Measurements from ENCODE around the gene DCC. TPM values are rescaled to one million over a fixed set of nuclear protein-coding genes. Genes with fewer than 3 reads are reported as not detected.

The DCC gene
- total RNA-seq, 3 donors from 2014 or later = under 0.01 to 1.6 (median 0.15) TPM

DNA sequence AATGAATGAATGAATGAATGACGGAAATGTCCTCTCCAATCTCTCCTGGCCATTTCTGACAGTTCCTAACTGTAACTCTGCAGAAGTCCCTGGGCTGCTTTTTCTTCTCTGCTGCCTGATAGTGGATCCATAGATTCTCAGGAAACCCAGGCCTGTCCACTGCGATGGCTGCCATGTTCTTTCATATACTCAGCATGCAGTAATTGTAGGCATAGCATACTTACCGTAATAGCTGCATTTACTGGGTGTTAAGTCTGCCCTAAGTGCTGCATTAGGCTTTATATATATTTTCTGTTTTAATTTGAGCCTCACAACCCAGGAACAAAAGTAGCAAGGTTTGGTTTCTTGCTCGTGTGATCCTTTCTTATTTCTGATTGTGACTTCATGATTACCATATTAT is 122.9 kb downstream of the DCC start:
- no peaks in the 10 kb centered on the region for H3K36me3 ChIP-seq
- no peak overlapping the region for H3K27ac ChIP-seq
- intact Hi-C loops (cut with DNase I; ENCODE audit: low total_unique reads) = no loop called here
- no peaks in the 10 kb centered on the region for H3K27me3 ChIP-seq
- no peak overlapping the region for H3K4me3 ChIP-seq
- H3K9me3 ChIP-seq = no peaks in the 10 kb centered on the region
- DNase-seq (ENCODE audit: low spot score in 2 of 2) = no peak
- TF ChIP-seq POLR2AphosphoS5 (IDR thresholded peaks at IDR 0.05) (no peak), POLR2A (IDR thresholded peaks at IDR 0.05) (no peak)
- no peaks in the 10 kb centered on the region for H3K4me1 ChIP-seq

DNA sequence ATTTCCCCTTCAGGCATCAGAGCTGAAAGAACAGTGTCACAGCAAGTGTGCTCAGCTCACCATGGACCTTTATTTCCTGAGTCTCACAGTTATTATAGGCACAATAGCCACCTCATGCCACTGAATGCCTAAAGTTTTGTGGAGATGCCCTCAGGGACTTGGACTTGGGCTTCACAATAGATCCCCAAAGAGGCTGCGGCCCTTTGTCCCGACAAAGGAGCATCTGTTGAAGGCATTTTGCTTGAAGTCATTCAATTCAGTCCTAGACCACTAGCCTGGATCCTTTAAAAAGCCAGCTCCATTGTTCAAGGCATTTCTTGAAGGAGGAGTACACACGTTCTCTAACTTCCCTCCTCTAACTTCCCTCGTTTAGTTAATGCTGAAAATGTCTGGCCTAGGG is 125.4 kb downstream of the DCC start:
- no peak for TF ChIP-seq POLR2AphosphoS5 (IDR thresholded peaks at IDR 0.05)
- no peak for TF ChIP-seq POLR2A (IDR thresholded peaks at IDR 0.05)
- TF ChIP-seq, protein P1, sequence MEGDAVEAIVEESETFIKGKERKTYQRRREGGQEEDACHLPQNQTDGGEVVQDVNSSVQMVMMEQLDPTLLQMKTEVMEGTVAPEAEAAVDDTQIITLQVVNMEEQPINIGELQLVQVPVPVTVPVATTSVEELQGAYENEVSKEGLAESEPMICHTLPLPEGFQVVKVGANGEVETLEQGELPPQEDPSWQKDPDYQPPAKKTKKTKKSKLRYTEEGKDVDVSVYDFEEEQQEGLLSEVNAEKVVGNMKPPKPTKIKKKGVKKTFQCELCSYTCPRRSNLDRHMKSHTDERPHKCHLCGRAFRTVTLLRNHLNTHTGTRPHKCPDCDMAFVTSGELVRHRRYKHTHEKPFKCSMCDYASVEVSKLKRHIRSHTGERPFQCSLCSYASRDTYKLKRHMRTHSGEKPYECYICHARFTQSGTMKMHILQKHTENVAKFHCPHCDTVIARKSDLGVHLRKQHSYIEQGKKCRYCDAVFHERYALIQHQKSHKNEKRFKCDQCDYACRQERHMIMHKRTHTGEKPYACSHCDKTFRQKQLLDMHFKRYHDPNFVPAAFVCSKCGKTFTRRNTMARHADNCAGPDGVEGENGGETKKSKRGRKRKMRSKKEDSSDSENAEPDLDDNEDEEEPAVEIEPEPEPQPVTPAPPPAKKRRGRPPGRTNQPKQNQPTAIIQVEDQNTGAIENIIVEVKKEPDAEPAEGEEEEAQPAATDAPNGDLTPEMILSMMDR (IDR thresholded peaks at IDR 0.05) = no peak
- intact Hi-C loops (cut with DNase I; ENCODE audit: low total_unique reads) = no loop called here
- H3K4me3 ChIP-seq = no peak overlapping the region
- no peaks in the 10 kb centered on the region for H3K27me3 ChIP-seq
- no peaks in the 10 kb centered on the region for H3K9me3 ChIP-seq
- H3K27ac ChIP-seq = no peak overlapping the region
- no peaks in the 10 kb centered on the region for H3K4me1 ChIP-seq
- H3K36me3 ChIP-seq = no peaks in the 10 kb centered on the region
- no peak for DNase-seq (ENCODE audit: low spot score in 2 of 2)

DNA sequence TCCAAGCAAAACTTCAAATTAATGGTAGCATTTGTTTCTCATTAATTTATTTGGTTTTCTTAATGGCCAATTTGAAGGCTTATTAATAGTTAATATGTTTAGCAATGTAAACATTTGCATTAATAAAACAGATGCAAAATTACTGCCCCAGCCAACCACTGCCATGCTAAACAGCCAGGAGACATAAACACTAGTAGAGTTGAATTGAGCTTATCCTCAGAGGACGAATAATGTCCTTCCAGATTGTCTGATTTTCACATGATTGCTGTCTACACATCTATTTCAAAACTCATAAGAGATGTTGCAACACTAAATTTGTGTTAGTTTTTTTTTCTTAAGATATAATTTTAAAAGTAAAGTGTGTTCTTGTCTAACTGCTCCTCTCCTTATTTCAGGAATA is 128.5 kb downstream of the DCC start:
- DNase-seq (ENCODE audit: low spot score in 2 of 2) = no peak
- Histone ChIP-seq H3K27me3 (no peaks in the 10 kb centered on the region), H3K36me3 (no peaks in the 10 kb centered on the region), H3K4me1 (no peaks in the 10 kb centered on the region), H3K4me3 (no peak overlapping the region), H3K27ac (no peak overlapping the region), H3K9me3 (no peaks in the 10 kb centered on the region)
- TF ChIP-seq, protein P1 (IDR thresholded peaks at IDR 0.05) = no peak
- TF ChIP-seq POLR2A (IDR thresholded peaks at IDR 0.05) (no peak), POLR2AphosphoS5 (IDR thresholded peaks at IDR 0.05) (no peak)
- intact Hi-C loops (cut with DNase I; ENCODE audit: low total_unique reads) = no loop called here

DNA sequence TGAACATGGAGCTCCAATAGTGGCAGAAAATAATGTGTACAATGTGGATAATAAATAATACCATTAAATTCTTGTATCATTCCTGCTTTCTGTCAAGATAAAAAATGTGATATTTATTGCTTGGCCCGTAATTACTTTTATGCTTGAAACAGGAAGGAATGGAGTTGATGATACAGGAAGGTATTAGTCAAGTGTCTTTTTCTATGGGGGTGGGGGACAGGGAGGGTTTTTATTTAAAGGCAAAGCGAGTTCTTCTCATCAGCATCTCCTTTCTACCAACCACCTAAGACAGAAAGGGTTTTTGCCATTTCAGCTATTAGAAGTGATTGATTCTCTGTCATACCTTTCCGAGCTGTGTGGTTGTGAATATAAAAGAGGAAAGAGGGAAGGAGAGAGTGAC is 135.3 kb downstream of the DCC start:
- H3K27me3 ChIP-seq = no peaks in the 10 kb centered on the region
- no peak overlapping the region for H3K4me3 ChIP-seq
- no peaks in the 10 kb centered on the region for H3K9me3 ChIP-seq
- no peak for DNase-seq (ENCODE audit: low spot score in 2 of 2)
- no peaks in the 10 kb centered on the region for H3K4me1 ChIP-seq
- no peak for TF ChIP-seq POLR2AphosphoS5 (IDR thresholded peaks at IDR 0.05)
- TF ChIP-seq POLR2A (IDR thresholded peaks at IDR 0.05) = no peak
- TF ChIP-seq, protein P1 (IDR thresholded peaks at IDR 0.05) = no peak
- H3K36me3 ChIP-seq = no peaks in the 10 kb centered on the region
- no peak overlapping the region for H3K27ac ChIP-seq
- intact Hi-C loops (cut with DNase I; ENCODE audit: low total_unique reads) = no loop called here

DNA sequence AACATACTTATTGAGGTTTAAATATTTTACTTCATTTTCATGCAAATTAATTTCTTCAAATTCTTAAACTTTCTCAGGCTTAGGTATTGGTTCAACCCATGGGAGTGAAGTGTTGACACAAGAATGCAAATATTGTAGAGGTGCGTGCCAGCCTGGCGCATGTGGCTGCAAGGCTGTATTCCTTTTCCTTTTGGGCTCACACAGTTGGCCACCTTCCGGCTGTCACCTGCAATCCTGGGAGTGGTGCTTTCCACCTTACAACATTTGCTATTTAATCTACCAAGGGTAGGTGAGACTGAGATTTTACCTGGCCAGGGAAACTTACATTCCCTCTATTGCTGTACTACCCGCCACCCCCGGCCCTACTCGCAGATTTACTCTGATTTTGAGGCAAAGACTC is 141.1 kb downstream of the DCC start:
- Histone ChIP-seq H3K36me3 (no peaks in the 10 kb centered on the region), H3K27me3 (peaks cover 0 to 5% of the 10 kb centered on the region in 2 donors), H3K27ac (no peak overlapping the region), H3K4me1 (no peaks in the 10 kb centered on the region), H3K9me3 (no peaks in the 10 kb centered on the region), H3K4me3 (no peak overlapping the region)
- intact Hi-C loops (cut with DNase I; ENCODE audit: low total_unique reads) = no loop called here
- no peak for DNase-seq (ENCODE audit: low spot score in 2 of 2)
- no peak for TF ChIP-seq POLR2A (IDR thresholded peaks at IDR 0.05)
- TF ChIP-seq, protein P1 (IDR thresholded peaks at IDR 0.05) = no peak
- no peak for TF ChIP-seq POLR2AphosphoS5 (IDR thresholded peaks at IDR 0.05)

DNA sequence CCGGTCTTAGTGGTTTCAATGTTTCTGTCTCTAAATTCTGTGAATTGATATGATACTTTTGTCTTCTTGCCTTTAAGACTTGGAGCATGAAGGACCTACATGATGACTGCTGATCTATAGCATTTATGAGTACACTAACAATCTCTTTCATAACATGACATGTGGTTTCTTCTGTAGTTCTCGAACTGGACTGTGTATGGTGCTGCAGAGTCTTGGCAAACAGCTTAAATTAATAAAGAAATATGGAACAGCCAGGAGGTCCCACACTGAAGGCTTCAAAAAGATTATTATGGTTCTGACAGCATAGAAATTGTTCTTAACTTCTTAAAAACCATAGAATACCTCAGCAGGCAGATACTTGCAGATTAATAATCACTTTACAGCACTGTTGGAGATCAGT is 145.0 kb downstream of the DCC start:
- Histone ChIP-seq H3K4me1 (no peaks in the 10 kb centered on the region), H3K27me3 (peaks cover 0 to 5% of the 10 kb centered on the region in 2 donors), H3K36me3 (no peaks in the 10 kb centered on the region), H3K9me3 (no peaks in the 10 kb centered on the region), H3K27ac (no peak overlapping the region), H3K4me3 (no peak overlapping the region)
- TF ChIP-seq, protein P1 (IDR thresholded peaks at IDR 0.05) = no peak
- TF ChIP-seq POLR2AphosphoS5 (IDR thresholded peaks at IDR 0.05) (no peak), POLR2A (IDR thresholded peaks at IDR 0.05) (no peak)
- intact Hi-C loops (cut with DNase I; ENCODE audit: low total_unique reads) = no loop called here
- no peak for DNase-seq (ENCODE audit: low spot score in 2 of 2)
